HL-60 (cell line): ENCODE measurements around the gene RAG1.
A peak's percentile ranks its signal among the peaks of the same experiment; 100 is the strongest.

Experiments used
- DNase-seq, 2 experiments: peaks; one replicate each; pipeline ENCODE4 v3.0.0-alpha.2; 2010 to 2020; ENCODE audit warnings: low read depth in 1 of 2, low spot score in 1 of 2
- H3K27ac ChIP-seq: fragments of 250-450 bp; sonication (Bioruptor Pico); replicated peaks from 2 replicates; pipeline ENCODE4 v1.5.1; 2020; ENCODE audit warnings: mild to moderate bottlenecking, moderate library complexity
- H3K27me3 ChIP-seq: fragments of 250-450 bp; sonication (Bioruptor Pico); 2 replicates; pipeline ENCODE4 v1.5.1; 2021; ENCODE audit warnings: mild to moderate bottlenecking, moderate library complexity; ENCODE audit not compliant: insufficient read depth, poor library complexity, severe bottlenecking
- H3K4me3 ChIP-seq: replicated peaks from 2 replicates; pipeline ENCODE4 v1.5.1; 2011; ENCODE audit warnings: mild to moderate bottlenecking, control low read depth, low read length; ENCODE audit not compliant: insufficient read depth
- CTCF ChIP-seq: IDR thresholded peaks from one replicate; pipeline ENCODE4 v1.5.1; 2011; ENCODE audit warnings: low read length, control low read depth, inconsistent platforms; ENCODE audit not compliant: insufficient read depth
- GABPA ChIP-seq: IDR thresholded peaks from 2 replicates; pipeline ENCODE4 v1.6.1; 2012; ENCODE audit warnings: low read depth
- POLR2AphosphoS5 ChIP-seq: IDR thresholded peaks from 2 replicates; pipeline ENCODE4 v1.6.1; 2012; ENCODE audit warnings: low read depth
- REST ChIP-seq: IDR thresholded peaks from 2 replicates; pipeline ENCODE4 v1.6.1; 2012; ENCODE audit warnings: low read depth; ENCODE audit not compliant: insufficient replicate concordance
- SPI1 ChIP-seq: IDR thresholded peaks from 2 replicates; pipeline ENCODE4 v1.6.1; 2012; ENCODE audit warnings: low read depth, mild to moderate bottlenecking, borderline replicate concordance

Gene RAG1

GRCh38 chr11:36622431-36623136 is 54.8 kb downstream of the RAG1 start:
- DNase-seq: peak in 1 of 2 experiments; percentile 36
- Histone ChIP-seq H3K4me3 (no peak overlapping the region), H3K27ac (no peak overlapping the region), H3K27me3 (no peaks in the 10 kb centered on the region)
- TF ChIP-seq REST (no peak), CTCF (peak; percentile 29)

- H3K27ac ChIP-seq: no peak overlapping the region
- H3K27me3 ChIP-seq: no peaks in the 10 kb centered on the region
- TF ChIP-seq GABPA (no peak), CTCF (no peak), REST (no peak), POLR2AphosphoS5 (no peak), SPI1 (no peak)
- no peak overlapping the region for H3K4me3 ChIP-seq
- no peak for DNase-seq
Observed at GRCh38 chr11:36623494-36623893, 55.7 kb downstream of the RAG1 start.

- Histone ChIP-seq H3K4me3 (no peak overlapping the region), H3K27me3 (no peaks in the 10 kb centered on the region), H3K27ac (no peak overlapping the region)
- TF ChIP-seq REST: no peak
- TF ChIP-seq POLR2AphosphoS5: no peak
- TF ChIP-seq SPI1: no peak
- no peak for TF ChIP-seq GABPA
- no peak for TF ChIP-seq CTCF
- DNase-seq: no peak
Observed at GRCh38 chr11:36627006-36627405, 59.2 kb downstream of the RAG1 start.
